Measurements from ENCODE around the gene SPI1.
"Not testable (repeated sequence)": the region's sequence is repeated elsewhere in the genome, so short reads cannot be mapped to it uniquely, and the experiment has no call there.

The SPI1 gene

DNA sequence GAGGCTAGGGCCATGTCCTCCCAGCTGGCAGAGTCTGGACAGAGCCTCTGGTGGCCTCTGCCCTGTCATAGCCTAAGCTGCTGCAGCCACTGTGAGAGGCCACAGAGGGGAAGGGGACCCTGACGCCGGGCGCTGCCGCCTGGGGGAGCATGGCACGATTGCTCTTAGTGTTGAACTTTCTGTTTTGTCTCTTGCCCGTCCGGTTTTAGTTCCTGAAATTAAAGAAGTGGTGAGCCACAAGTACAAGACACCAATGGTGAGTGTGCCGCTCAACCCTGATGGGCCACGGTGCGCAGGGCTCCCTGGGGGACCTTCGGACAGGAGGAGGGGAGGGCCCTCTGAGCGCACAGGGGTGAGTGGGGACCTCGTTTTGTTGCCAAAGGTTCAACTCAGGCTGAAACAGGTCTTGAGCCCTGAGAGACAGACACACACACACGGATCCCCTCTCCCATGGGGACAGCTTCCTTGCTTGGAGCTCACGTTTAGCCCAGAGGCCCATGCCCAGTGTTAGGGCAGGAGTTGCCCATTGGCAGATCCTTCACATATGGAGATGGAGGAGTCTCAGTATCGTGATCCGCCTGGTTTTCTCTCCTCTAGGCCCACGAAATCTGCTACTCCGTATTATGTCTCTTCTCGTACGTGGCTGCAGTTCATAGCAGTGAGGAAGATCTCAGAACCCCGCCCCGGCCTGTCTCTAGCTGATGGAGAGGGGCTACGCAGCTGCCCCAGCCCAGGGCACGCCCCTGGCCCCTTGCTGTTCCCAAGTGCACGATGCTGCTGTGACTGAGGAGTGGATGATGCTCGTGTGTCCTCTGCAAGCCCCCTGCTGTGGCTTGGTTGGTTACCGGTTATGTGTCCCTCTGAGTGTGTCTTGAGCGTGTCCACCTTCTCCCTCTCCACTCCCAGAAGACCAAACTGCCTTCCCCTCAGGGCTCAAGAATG lies 49.6 kb downstream of the SPI1 start:
- in situ Hi-C loops (cut with MboI; ENCODE audit: low sequenced_read_pairs): no loop called here

DNA sequence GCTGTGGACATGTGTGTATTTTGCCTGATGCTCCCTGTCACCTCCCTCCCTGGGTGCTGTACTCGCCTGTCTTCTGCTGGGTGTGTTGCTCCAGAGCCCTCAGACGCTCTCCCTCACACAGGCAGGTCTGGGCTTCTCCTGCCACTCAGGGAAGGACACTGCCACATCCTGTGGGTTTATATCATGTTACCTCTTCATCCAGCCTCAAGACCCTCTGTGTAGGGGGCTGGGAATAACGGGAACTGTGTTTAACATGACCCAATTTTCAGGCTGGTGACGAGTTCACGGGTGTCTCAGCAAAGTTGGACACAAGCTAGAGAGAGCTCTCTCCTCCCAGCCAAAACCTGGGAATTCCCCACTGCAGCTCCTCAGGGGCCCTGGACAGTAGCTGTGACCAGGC lies 50.4 kb downstream of the SPI1 start:
- in situ Hi-C loops (cut with MboI; ENCODE audit: low sequenced_read_pairs): no loop called here

DNA sequence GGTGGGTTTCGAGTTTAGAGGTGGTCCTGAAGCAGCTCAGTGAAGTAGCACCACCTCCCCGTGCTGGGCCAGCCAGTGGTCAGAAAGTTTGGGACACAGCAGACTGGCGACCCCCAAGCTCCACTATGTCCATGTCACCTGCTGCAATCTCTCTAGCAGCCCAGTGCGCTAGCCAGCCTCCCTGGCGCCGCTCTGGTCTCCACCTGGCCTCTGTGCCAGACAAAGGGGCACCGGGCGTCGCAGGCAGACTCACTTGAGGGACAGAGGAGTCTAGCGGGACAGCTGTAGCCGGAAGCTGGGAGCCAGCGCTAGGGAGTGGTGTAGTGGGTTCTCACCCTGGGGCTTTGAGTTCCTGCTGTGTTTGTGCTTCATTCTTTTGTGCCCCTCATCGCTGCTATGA lies 51.3 kb downstream of the SPI1 start:
- in situ Hi-C loops (cut with MboI; ENCODE audit: low sequenced_read_pairs): no loop called here

- in situ Hi-C loops (cut with MboI; ENCODE audit: low sequenced_read_pairs): no loop called here
These were observed 52.1 kb downstream of the SPI1 start for GRCh38 chr11:47326198-47326597.

GRCh38 chr11:47325271-47326041 lies 52.9 kb downstream of the SPI1 start:
- in situ Hi-C loops (cut with MboI; ENCODE audit: low sequenced_read_pairs): no loop called here

DNA sequence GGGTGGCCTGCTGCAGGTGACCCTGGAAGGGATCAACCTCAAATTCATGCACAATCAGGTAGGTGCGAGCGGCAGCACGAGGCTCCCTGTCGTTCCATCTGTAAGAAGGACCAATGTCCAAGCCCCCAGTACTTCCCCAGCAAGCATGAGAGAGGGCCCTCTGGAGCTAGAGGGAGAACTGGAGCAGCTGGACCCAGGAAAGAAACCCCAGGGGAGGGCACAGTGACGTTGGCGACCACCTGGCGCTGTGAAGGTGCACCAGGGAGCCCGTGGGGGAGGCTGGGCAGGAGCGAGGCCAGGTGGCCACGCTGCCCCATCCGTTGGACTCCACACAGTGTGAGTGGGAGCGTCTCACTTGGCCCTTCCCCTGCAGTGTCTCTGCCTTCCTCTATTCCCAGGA lies 53.8 kb downstream of the SPI1 start:
- in situ Hi-C loops (cut with MboI; ENCODE audit: low sequenced_read_pairs): no loop called here

DNA sequence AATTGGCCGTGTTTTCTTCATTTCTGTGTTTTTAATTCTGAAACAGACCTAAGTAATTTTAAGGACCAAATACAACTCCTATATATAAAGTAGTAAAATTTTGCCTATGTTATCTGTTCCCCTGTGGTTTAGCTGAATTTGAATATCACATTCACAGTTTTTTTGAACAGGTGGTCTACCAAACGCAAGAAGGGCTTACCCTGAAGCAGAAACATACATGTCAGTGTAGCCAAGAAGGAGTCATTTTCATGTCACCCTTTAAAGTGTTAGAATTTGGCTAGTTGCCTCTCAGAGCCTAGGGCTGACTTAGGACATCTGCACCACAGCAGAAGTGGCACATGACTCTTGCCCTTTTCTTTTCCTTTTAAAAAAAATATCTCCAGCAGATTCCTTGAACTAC lies 60.2 kb downstream of the SPI1 start:
- in situ Hi-C loops (cut with MboI; ENCODE audit: low sequenced_read_pairs): no loop called here

- in situ Hi-C loops (cut with MboI; ENCODE audit: low sequenced_read_pairs): no loop called here
These were observed 61.1 kb downstream of the SPI1 start for GRCh38 chr11:47317064-47317828.

DNA sequence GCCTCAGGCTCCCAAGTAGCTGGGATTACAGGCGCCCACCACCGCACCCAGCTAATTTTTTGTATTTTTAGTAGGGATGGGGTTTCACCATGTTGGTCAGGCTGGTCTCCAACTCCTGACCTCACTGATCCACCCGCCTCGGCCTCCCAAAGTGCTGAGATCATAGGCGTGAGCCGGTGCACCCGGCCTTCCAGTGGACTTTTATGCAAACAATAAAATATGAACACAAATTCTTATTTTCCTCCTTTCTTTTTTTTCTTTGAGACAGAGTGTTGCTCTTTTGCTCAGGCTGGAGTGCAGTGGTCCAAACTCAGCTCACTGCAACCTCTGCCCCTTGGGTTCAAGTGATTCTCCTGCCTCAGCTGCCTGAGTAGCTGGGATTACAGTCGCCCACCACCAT lies 61.8 kb downstream of the SPI1 start:
- in situ Hi-C loops (cut with MboI; ENCODE audit: low sequenced_read_pairs): not testable (repeated sequence)

DNA sequence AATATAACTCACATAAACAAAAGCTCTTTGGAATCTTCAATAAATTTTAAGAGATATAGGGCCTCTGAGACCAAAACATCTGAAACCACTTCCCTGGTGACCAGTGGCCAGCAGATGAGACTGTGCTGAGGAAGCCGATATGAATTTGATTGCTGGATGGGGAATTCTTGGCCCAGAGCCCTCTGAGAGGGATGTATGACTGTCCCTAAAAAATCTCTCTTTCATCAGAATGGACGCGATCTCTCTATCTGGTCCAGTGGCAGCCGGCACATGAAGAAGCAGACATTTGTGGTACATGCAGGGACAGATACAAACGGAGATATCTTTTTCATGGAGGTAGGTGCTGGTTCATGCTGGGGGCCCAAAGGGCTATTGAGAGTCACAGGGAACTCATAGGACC lies 63.4 kb downstream of the SPI1 start:
- in situ Hi-C loops (cut with MboI; ENCODE audit: low sequenced_read_pairs): no loop called here

DNA sequence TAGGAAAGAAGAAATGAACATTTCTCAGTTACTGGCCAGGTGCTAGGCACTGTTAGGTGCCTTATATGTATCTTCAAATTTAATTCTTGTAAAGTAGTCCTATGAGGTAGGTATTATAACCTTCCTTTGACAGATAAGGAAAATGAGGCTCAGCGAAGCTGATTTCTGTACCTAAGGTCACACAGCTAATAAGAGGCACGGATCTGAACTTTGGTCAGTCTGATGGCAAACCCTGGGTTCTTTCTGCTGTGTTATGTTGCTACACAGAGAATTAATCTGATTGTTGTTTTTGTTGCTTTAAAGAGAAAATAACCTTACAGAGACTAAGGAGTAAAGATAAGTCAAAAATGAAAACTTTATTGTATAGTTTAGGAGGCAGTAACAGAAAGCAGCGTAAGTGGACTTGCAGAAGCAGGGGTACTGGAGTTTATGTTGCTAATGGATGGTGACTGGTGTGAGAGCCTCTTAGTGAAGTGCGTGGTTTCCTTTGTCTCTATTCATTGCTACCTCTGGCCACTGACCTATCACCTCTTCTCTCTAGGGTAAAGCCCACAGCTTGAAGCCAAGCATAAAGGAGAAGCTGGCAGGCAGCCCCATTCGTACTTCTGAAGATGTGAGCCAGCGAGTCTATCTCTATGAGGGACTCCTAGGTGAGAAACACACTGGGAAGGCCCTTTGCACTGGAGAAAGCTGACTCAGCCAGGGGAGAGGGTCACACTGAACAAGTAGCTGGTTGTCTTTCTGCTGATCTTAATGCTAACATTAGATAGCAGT lies 70.1 kb downstream of the SPI1 start:
- in situ Hi-C loops (cut with MboI; ENCODE audit: low sequenced_read_pairs): no loop called here

DNA sequence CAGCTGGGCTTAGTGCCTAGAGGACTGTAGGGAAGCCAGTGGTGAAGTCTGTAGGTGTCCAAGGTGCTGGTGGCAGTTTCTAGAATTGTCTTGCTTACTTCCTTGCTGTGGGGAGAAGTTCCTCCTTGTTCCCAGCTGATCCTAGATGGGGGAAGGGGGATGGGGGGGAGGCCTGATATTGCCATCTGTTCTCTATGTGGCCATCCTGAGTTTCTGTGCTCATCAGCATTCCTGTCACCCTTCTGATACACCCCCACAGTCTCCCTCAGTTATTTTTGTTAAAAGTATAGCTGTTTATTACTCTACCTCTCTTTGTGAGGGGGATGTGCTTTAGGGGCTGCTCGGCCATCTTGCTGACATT lies 71.9 kb downstream of the SPI1 start:
- in situ Hi-C loops (cut with MboI; ENCODE audit: low sequenced_read_pairs): no loop called here

DNA sequence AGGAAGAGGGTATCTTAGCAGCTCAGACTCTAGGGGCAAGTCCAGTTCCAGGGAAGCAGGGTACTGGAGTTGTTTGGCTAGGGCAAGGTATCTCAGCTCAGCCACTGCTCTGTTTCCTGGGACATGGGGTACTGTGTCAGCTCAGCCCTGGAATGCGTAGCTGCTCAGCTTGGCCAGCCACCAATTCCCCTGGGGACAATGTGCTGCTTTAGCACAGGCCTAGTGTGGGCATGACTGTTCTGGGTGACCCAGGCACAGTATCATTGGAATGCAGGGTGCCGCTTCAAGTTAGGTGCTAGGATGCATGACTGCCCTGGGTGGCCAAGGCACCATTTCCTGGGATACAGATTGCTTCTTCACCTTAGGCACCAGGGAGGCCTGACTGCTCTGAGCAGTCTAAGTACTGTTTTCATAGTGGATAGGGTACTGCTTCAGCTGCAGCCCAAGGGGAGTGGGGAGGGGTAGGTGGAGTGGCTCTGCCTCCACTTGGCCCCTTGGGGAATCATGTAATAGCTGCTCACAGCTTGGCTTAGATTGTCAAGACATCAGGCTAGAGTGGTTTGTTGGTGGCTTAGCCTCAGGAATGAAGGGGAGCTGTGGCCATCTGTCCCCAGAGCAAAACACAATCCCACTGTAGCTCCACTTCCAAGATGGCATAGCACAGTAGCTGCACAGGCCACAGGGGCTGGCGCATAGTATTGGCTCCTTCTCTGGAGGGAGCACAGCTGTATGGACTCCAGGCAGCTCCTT lies 72.4 kb downstream of the SPI1 start:
- in situ Hi-C loops (cut with MboI; ENCODE audit: low sequenced_read_pairs): no loop called here

Measured in HL-60/S4 (cell line).